Activated CD4-positive, alpha-beta T cell treated with anti-CD3 and anti-CD28 coated beads, Interleukin-2, amount 10 ng/mL, durations not matched to agents 24 days and 14 days (primary cell): ENCODE data around the gene SLC2A13. TPM values are rescaled to one million over a fixed set of nuclear protein-coding genes. Genes with fewer than 3 reads are reported as not detected.

Experiments
- DNase-seq: peaks from one replicate; pipeline ENCODE4 v3.0.0; 2022
- H3K27ac Mint-ChIP-seq: one replicate; pipeline ENCODE4 v1.8.0; 2022; ENCODE audit warnings: mild to moderate bottlenecking, mixed read lengths
- H3K27me3 Mint-ChIP-seq: one replicate; pipeline ENCODE4 v1.8.0; 2022; ENCODE audit warnings: mixed read lengths
- H3K36me3 Mint-ChIP-seq: one replicate; pipeline ENCODE4 v1.8.0; 2022; ENCODE audit warnings: low read depth, mild to moderate bottlenecking, mixed read lengths
- H3K4me1 Mint-ChIP-seq: one replicate; pipeline ENCODE4 v1.8.0; 2021; ENCODE audit warnings: mixed read lengths
- H3K4me3 Mint-ChIP-seq: one replicate; pipeline ENCODE4 v1.8.0; 2022; ENCODE audit warnings: mild to moderate bottlenecking, moderate library complexity, mixed read lengths
- H3K9me3 Mint-ChIP-seq: one replicate; pipeline ENCODE4 v1.8.0; 2021; ENCODE audit warnings: mixed read lengths
- intact Hi-C: fragments of 100-400 bp; cut with micrococcal nuclease; formaldehyde crosslinking; loops from one replicate; pipeline ENCODE4 v1.15.1; 2023
- total RNA-seq: library from RNA; stranded (reverse); gene quantifications from 2 replicates; pipeline ENCODE4 v1.2.3, GENCODE V29; 2022

Gene SLC2A13
- total RNA-seq, 1 donor from 2014 or later = 3.1 TPM

DNA sequence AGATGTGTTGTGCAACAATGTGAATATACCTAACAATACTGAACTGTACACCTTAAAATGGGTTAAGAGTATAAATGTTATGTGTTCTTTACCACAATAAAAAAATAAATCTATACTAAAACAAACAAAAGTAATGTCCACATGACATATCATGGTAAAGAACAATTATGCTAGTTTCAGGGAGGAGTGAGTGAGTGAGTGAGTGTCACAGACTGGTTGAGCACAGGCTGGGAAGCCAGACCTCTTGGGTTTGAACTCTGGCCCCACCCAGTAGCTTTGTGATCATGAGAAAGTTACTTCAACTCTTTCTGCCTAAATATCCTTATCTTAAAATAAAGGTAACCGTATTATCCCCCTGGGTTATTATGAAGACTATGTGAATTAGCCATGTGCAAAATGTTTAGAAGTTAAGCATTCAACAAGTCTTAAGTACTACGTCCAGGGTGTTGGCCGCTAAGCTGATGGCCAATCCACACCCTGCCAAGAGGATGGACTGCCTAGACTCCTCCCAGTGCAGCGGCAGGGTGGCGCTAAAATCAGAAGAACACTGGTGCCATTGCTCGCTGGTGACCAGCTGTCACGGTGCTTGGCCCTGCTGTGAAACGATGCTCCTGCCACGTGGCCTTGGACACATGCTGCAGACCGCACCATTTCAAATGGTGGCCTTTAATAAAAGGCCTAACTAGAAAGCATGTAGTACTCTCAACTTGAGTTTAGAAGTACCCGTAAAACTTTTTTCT, 7.3 kb downstream of the SLC2A13 start:
- Mint-ChIP-seq H3K27me3 (peaks cover 12% of the 10 kb centered on the region), H3K9me3 (no peaks in the 10 kb centered on the region), H3K4me1 (peaks cover 4% of the 10 kb centered on the region), H3K27ac (no peak overlapping the region), H3K36me3 (no peaks in the 10 kb centered on the region), H3K4me3 (no peak overlapping the region)
- DNase-seq = no peak
- intact Hi-C loops = no loop called here

DNA sequence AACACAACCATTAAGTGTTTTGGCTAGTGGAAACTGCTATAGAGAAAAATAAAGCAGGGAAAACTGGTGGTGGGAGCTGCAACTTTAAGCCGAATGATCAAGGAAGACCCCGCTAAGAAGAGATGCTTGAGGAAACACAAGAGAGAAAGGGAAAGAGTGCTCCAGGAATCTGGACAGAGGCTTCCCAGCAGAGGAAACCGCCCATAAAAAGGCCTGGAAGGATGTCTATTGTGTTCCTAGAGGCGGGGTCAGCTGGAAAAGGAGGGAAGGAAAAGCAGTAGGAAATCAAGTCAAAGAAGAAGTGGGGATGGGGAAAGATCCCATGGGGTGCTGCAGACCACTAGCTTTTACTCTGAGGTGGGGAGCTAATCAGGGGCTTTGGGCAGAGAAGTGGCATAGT, 12.4 kb downstream of the SLC2A13 start:
- no peaks in the 10 kb centered on the region for H3K9me3 Mint-ChIP-seq
- H3K4me3 Mint-ChIP-seq = no peak overlapping the region
- peaks cover 3% of the 10 kb centered on the region for H3K27me3 Mint-ChIP-seq
- H3K36me3 Mint-ChIP-seq = no peaks in the 10 kb centered on the region
- DNase-seq = no peak
- intact Hi-C loops = no loop called here
- no peaks in the 10 kb centered on the region for H3K4me1 Mint-ChIP-seq
- no peak overlapping the region for H3K27ac Mint-ChIP-seq

DNA sequence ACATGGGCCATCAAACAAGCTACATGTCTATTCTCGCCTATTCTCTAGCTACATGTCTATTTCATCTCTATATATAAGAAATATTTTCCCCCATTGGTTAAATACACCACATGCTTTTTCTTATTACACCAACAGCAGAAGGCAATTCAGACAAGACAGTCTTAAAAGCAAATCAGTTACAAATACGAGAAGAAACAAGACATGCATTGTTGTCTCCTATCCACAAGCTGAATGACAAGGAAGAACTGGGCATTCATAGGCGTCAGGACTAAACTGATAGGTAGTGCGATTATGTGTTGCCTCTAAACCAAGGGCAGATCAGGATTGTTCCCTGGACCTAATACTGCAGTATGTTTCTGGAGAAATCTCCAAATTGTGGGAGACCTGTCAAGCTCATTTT, 19.4 kb downstream of the SLC2A13 start:
- H3K4me3 Mint-ChIP-seq = no peak overlapping the region
- H3K4me1 Mint-ChIP-seq = no peaks in the 10 kb centered on the region
- no peaks in the 10 kb centered on the region for H3K9me3 Mint-ChIP-seq
- H3K27ac Mint-ChIP-seq = no peak overlapping the region
- H3K27me3 Mint-ChIP-seq = no peaks in the 10 kb centered on the region
- no peaks in the 10 kb centered on the region for H3K36me3 Mint-ChIP-seq
- intact Hi-C loops = no loop called here
- DNase-seq = no peak

GRCh38 chr12:40078266-40078665, 27.6 kb downstream of the SLC2A13 start:
- Mint-ChIP-seq H3K4me1 (no peaks in the 10 kb centered on the region), H3K9me3 (peaks cover 28% of the 10 kb centered on the region), H3K4me3 (no peak overlapping the region), H3K36me3 (no peaks in the 10 kb centered on the region), H3K27me3 (peaks cover 3% of the 10 kb centered on the region), H3K27ac (no peak overlapping the region)
- intact Hi-C loops = no loop called here
- DNase-seq = no peak

GRCh38 chr12:40075458-40075857, 30.4 kb downstream of the SLC2A13 start:
- intact Hi-C loops = no loop called here
- H3K4me1 Mint-ChIP-seq = no peaks in the 10 kb centered on the region
- no peak for DNase-seq
- peaks cover 22% of the 10 kb centered on the region for H3K9me3 Mint-ChIP-seq
- H3K36me3 Mint-ChIP-seq = no peaks in the 10 kb centered on the region
- peaks cover 3% of the 10 kb centered on the region for H3K27me3 Mint-ChIP-seq
- H3K4me3 Mint-ChIP-seq = no peak overlapping the region
- H3K27ac Mint-ChIP-seq = no peak overlapping the region

DNA sequence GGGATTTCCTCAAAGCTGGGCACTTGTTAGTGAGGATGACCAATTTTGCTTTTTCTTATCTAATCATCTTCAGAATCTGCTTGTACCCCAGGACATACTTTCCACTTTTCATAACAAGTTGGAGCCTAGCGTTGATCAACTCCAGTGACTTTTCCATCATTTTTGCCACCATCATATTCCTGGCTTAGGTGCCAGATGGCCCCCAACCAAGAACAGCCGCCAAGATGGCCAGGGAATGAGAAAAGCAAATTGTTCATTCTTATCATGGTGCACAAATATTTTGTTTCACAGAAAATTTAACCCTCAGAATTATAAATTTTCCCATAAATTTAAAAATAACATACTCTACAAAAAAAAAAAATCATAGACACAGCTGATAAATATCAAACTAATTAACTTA, 37.5 kb downstream of the SLC2A13 start:
- Mint-ChIP-seq H3K4me3 (no peak overlapping the region), H3K4me1 (no peaks in the 10 kb centered on the region), H3K9me3 (no peaks in the 10 kb centered on the region), H3K27ac (no peak overlapping the region), H3K36me3 (no peaks in the 10 kb centered on the region), H3K27me3 (no peaks in the 10 kb centered on the region)
- intact Hi-C loops = no loop called here
- no peak for DNase-seq

GRCh38 chr12:40065636-40066035, 40.2 kb downstream of the SLC2A13 start:
- Mint-ChIP-seq H3K4me3 (no peak overlapping the region), H3K27ac (no peak overlapping the region), H3K4me1 (no peaks in the 10 kb centered on the region), H3K9me3 (no peaks in the 10 kb centered on the region), H3K36me3 (no peaks in the 10 kb centered on the region), H3K27me3 (peaks cover 4% of the 10 kb centered on the region)
- intact Hi-C loops = no loop called here
- no peak for DNase-seq

GRCh38 chr12:40063414-40063813, 42.5 kb downstream of the SLC2A13 start:
- intact Hi-C loops = no loop called here
- no peak overlapping the region for H3K4me3 Mint-ChIP-seq
- H3K4me1 Mint-ChIP-seq = no peaks in the 10 kb centered on the region

GRCh38 chr12:40058721-40059190, 47.1 kb downstream of the SLC2A13 start:
- no peaks in the 10 kb centered on the region for H3K9me3 Mint-ChIP-seq
- H3K4me3 Mint-ChIP-seq = no peak overlapping the region
- H3K36me3 Mint-ChIP-seq = no peaks in the 10 kb centered on the region
- DNase-seq = no peak
- peaks cover 4% of the 10 kb centered on the region for H3K27me3 Mint-ChIP-seq
- H3K4me1 Mint-ChIP-seq = no peaks in the 10 kb centered on the region
- intact Hi-C loops = no loop called here
- H3K27ac Mint-ChIP-seq = no peak overlapping the region

More at GRCh38 chr12:40063414-40063813, 42.5 kb downstream of the SLC2A13 start:
- Mint-ChIP-seq H3K27me3 (peaks cover 4% of the 10 kb centered on the region), H3K36me3 (no peaks in the 10 kb centered on the region), H3K9me3 (no peaks in the 10 kb centered on the region), H3K27ac (no peak overlapping the region)
- no peak for DNase-seq

GRCh38 chr12:40056373-40056772, 49.5 kb downstream of the SLC2A13 start:
- no peaks in the 10 kb centered on the region for H3K4me1 Mint-ChIP-seq
- H3K27me3 Mint-ChIP-seq = peaks cover 4% of the 10 kb centered on the region
- no peak for DNase-seq
- no peaks in the 10 kb centered on the region for H3K9me3 Mint-ChIP-seq
- no peak overlapping the region for H3K4me3 Mint-ChIP-seq
- intact Hi-C loops = no loop called here
- no peaks in the 10 kb centered on the region for H3K36me3 Mint-ChIP-seq
- H3K27ac Mint-ChIP-seq = no peak overlapping the region

GRCh38 chr12:40055776-40056175, 50.1 kb downstream of the SLC2A13 start:
- no peak for DNase-seq
- Mint-ChIP-seq H3K27me3 (no peaks in the 10 kb centered on the region), H3K4me3 (no peak overlapping the region), H3K4me1 (no peaks in the 10 kb centered on the region), H3K27ac (no peak overlapping the region), H3K9me3 (no peaks in the 10 kb centered on the region), H3K36me3 (no peaks in the 10 kb centered on the region)
- intact Hi-C loops = no loop called here

DNA sequence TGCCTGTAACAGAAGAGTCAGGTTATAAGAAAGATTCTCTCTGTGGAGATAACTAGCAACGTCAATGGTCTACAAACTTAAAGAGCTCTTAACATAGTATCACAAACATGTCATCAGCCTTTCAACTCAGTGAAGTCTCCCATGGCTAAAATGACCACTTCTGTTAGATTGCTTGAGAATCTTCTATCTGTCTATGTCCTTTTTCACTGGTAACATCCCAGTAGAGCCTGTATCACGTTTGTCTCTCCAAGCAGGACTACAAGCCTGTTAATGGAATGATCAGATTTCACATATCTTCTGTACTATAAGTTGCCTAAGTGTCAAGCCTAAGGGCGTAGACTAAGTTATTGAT, 50.7 kb downstream of the SLC2A13 start:
- Mint-ChIP-seq H3K4me1 (no peaks in the 10 kb centered on the region), H3K27ac (no peak overlapping the region), H3K36me3 (no peaks in the 10 kb centered on the region), H3K27me3 (no peaks in the 10 kb centered on the region), H3K9me3 (no peaks in the 10 kb centered on the region), H3K4me3 (no peak overlapping the region)
- DNase-seq = no peak
- intact Hi-C loops = no loop called here

GRCh38 chr12:40054555-40055227, 51.2 kb downstream of the SLC2A13 start:
- no peaks in the 10 kb centered on the region for H3K4me1 Mint-ChIP-seq
- no peaks in the 10 kb centered on the region for H3K36me3 Mint-ChIP-seq
- H3K27ac Mint-ChIP-seq = no peak overlapping the region

DNA sequence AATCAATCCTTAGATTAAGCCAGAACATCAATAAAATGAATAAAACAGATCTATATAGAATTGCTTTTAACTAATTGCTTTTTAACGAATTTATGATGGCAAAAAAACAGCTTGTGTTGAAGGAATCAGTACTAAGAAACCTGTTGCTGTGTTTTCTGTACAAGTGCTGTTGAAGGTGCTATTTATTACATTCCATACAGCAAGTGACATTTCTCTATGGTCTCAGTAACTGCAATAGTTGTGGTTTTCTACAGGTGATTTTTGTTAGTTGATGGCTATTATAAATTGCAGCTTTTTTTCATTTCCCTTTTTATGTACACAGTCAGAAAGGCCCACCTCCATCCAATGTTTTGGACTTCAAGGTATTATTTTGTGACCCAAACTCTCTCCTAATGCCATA, 56.6 kb downstream of the SLC2A13 start:
- Mint-ChIP-seq H3K27ac (no peak overlapping the region), H3K4me3 (no peak overlapping the region), H3K9me3 (no peaks in the 10 kb centered on the region), H3K36me3 (no peaks in the 10 kb centered on the region), H3K27me3 (no peaks in the 10 kb centered on the region), H3K4me1 (no peaks in the 10 kb centered on the region)
- intact Hi-C loops = no loop called here
- DNase-seq = no peak

More at GRCh38 chr12:40054555-40055227, 51.2 kb downstream of the SLC2A13 start:
- no peaks in the 10 kb centered on the region for H3K27me3 Mint-ChIP-seq
- intact Hi-C loops = no loop called here
- H3K9me3 Mint-ChIP-seq = no peaks in the 10 kb centered on the region
- DNase-seq = no peak
- H3K4me3 Mint-ChIP-seq = no peak overlapping the region
